ENCODE results near the gene GRIA2. TPM values are rescaled to one million over a fixed set of nuclear protein-coding genes. Genes with fewer than 3 reads are reported as not detected.

Gene GRIA2
- total RNA-seq, 1 donor from 2014 or later = 0.07 TPM

DNA sequence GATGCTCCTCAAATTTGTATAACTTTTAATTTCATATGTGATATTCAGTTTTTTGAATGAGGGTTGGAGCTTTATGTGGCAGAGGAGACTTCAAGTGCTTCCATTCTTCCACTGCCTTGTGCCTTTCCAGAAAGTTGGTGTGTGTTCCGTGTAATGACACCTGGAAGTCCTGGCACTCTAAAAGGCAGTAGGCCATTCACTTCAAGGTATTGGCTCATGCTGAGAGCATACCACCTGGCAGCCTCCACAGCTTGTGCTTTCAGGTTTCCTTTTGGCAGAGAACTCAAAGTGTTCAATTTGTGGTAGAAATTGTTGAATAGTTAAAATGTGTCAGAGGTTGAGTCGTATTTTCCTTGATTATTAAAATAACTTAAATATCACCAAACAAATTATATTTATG is 49.6 kb downstream of the GRIA2 start:
- H3K27me3 ChIP-seq = no peaks in the 10 kb centered on the region
- Mint-ChIP-seq H3K9me3 (no peaks in the 10 kb centered on the region), H3K4me1 (no peaks in the 10 kb centered on the region), H3K27ac (no peak overlapping the region), H3K27me3 (ENCODE audit: insufficient read depth, low read depth) (no peaks in the 10 kb centered on the region), H3K36me3 (no peaks in the 10 kb centered on the region), H3K4me3 (no peak overlapping the region)
- H3K9me3 ChIP-seq (ENCODE audit: low read depth) = no peaks in the 10 kb centered on the region
- H3K27ac ChIP-seq = no peak overlapping the region
- H3K4me1 ChIP-seq = peaks cover 3% of the 10 kb centered on the region
- H3K9ac ChIP-seq = no peak overlapping the region
- no peaks in the 10 kb centered on the region for H3K36me3 ChIP-seq
- no peaks in the 10 kb centered on the region for H4K20me1 ChIP-seq (ENCODE audit: low read depth)
- no peak overlapping the region for H3K4me2 ChIP-seq
- H3K79me2 ChIP-seq (ENCODE audit: low read depth) = no peaks in the 10 kb centered on the region
- H2AFZ ChIP-seq (replicated peaks) = no peak overlapping the region
- no peaks in the 10 kb centered on the region for H3F3A ChIP-seq (ENCODE audit: low read depth)
- H3K4me3 ChIP-seq = no peak overlapping the region
- TF ChIP-seq, protein P1, sequence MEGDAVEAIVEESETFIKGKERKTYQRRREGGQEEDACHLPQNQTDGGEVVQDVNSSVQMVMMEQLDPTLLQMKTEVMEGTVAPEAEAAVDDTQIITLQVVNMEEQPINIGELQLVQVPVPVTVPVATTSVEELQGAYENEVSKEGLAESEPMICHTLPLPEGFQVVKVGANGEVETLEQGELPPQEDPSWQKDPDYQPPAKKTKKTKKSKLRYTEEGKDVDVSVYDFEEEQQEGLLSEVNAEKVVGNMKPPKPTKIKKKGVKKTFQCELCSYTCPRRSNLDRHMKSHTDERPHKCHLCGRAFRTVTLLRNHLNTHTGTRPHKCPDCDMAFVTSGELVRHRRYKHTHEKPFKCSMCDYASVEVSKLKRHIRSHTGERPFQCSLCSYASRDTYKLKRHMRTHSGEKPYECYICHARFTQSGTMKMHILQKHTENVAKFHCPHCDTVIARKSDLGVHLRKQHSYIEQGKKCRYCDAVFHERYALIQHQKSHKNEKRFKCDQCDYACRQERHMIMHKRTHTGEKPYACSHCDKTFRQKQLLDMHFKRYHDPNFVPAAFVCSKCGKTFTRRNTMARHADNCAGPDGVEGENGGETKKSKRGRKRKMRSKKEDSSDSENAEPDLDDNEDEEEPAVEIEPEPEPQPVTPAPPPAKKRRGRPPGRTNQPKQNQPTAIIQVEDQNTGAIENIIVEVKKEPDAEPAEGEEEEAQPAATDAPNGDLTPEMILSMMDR (IDR thresholded peaks at IDR 0.05) = no peak
- TF ChIP-seq EZH2 (IDR thresholded peaks at IDR 0.05) = no peak
- TF ChIP-seq EZH2phosphoT487 (IDR thresholded peaks at IDR 0.05) = no peak
- DNase-seq (ENCODE audit: low spot score) = no peak

DNA sequence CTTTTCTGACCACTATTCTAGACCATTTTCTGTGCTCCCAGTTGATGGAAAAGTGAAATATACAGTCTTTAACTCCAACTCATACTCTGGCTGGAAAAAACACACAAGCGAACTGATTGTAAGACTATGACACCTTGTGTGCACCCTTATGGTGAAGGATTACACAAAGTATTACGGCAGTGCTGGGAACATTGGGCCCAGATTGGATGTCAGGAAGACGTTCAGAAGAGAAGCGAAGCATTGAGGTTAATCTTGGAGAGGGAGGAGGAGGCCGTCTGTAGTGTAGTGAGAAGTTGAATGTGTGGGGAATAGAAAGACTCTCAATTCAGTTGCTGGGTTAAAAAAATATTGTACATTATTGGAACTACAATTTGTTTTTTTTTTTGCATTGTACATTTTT is 50.0 kb downstream of the GRIA2 start:
- Histone ChIP-seq H3K9ac (no peak overlapping the region), H2AFZ (replicated peaks) (no peak overlapping the region), H4K20me1 (ENCODE audit: low read depth) (no peaks in the 10 kb centered on the region), H3K36me3 (no peaks in the 10 kb centered on the region), H3K4me2 (no peak overlapping the region), H3K4me3 (no peak overlapping the region), H3K4me1 (peaks cover under 1% of the 10 kb centered on the region), H3K27me3 (no peaks in the 10 kb centered on the region), H3F3A (ENCODE audit: low read depth) (no peaks in the 10 kb centered on the region), H3K9me3 (ENCODE audit: low read depth) (no peaks in the 10 kb centered on the region), H3K27ac (no peak overlapping the region), H3K79me2 (ENCODE audit: low read depth) (no peaks in the 10 kb centered on the region)
- Mint-ChIP-seq H3K36me3 (no peaks in the 10 kb centered on the region), H3K27me3 (ENCODE audit: insufficient read depth, low read depth) (no peaks in the 10 kb centered on the region), H3K27ac (no peak overlapping the region), H3K9me3 (no peaks in the 10 kb centered on the region), H3K4me3 (no peak overlapping the region), H3K4me1 (no peaks in the 10 kb centered on the region)
- TF ChIP-seq EZH2 (IDR thresholded peaks at IDR 0.05) = no peak
- TF ChIP-seq EZH2phosphoT487 (IDR thresholded peaks at IDR 0.05) = no peak
- TF ChIP-seq, protein P1 (IDR thresholded peaks at IDR 0.05) = no peak
- no peak for DNase-seq (ENCODE audit: low spot score)

DNA sequence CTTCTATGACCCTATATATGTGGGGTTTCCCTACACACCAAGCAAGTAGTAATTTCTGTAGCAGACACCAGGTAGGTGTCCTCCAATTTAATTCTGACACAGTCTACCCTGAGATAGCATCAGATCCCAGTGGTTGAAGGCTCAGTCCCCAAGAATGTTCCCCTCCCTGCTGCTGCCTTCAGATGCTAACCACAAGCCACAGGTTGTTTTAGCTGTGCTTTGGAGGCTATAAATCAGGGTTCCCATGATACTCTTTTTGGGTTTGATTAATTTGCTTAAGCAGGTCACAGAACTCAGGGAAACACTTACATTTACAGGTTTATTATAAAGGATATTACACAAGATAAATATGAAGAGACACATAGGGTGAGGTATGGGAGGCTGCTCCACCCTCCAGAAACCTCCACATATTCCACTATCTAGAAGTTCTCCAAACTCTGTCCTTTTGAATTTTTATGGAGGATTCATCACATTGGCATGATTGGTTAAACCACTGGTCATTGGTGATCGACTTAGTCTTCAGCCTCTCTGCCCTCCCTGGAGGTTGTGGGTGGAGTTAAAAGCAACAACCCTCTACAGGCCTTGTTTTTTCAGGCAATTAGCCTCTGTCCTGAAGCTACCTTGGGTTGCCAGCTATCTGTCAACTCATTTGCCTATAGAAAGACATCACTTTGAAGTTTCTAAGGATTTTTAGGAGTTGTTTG is 50.8 kb downstream of the GRIA2 start:
- no peak overlapping the region for H3K4me2 ChIP-seq
- H3K9me3 ChIP-seq (ENCODE audit: low read depth) = no peaks in the 10 kb centered on the region
- Mint-ChIP-seq H3K9me3 (no peaks in the 10 kb centered on the region), H3K4me3 (no peak overlapping the region), H3K27me3 (ENCODE audit: insufficient read depth, low read depth) (no peaks in the 10 kb centered on the region), H3K27ac (no peak overlapping the region), H3K36me3 (no peaks in the 10 kb centered on the region), H3K4me1 (no peaks in the 10 kb centered on the region)
- no peaks in the 10 kb centered on the region for H4K20me1 ChIP-seq (ENCODE audit: low read depth)
- H3K4me1 ChIP-seq = no peaks in the 10 kb centered on the region
- no peaks in the 10 kb centered on the region for H3K79me2 ChIP-seq (ENCODE audit: low read depth)
- no peak for DNase-seq (ENCODE audit: low spot score)
- H3K4me3 ChIP-seq = no peak overlapping the region
- H3K9ac ChIP-seq = no peak overlapping the region
- no peak overlapping the region for H3K27ac ChIP-seq
- TF ChIP-seq EZH2phosphoT487 (IDR thresholded peaks at IDR 0.05) = no peak
- TF ChIP-seq EZH2 (IDR thresholded peaks at IDR 0.05) = no peak
- TF ChIP-seq, protein P1 (IDR thresholded peaks at IDR 0.05) = no peak
- no peaks in the 10 kb centered on the region for H3F3A ChIP-seq (ENCODE audit: low read depth)
- H2AFZ ChIP-seq (replicated peaks) = no peak overlapping the region
- no peaks in the 10 kb centered on the region for H3K36me3 ChIP-seq
- no peaks in the 10 kb centered on the region for H3K27me3 ChIP-seq
